Measurements from ENCODE around the gene ZBTB21.

Gene ZBTB21

GRCh38 chr21:42028766-42029425 lies 18.7 kb upstream of the ZBTB21 start:
- no peak for TF ChIP-seq CTCF (IDR thresholded peaks at IDR 0.05; ENCODE audit: borderline replicate concordance, control extremely low read depth, extremely low read depth, insufficient read depth, missing control alignments)
- in situ Hi-C loops (cut with MboI; ENCODE audit: low sequenced_read_pairs, unreplicated experiment): no loop called here
- DNase-seq (ENCODE audit: low spot score): no peak

GRCh38 chr21:42027822-42028765 lies 17.9 kb upstream of the ZBTB21 start:
- in situ Hi-C loops (cut with MboI; ENCODE audit: low sequenced_read_pairs, unreplicated experiment): no loop called here
- DNase-seq (ENCODE audit: low spot score): no peak
- no peak for TF ChIP-seq CTCF (IDR thresholded peaks at IDR 0.05; ENCODE audit: borderline replicate concordance, control extremely low read depth, extremely low read depth, insufficient read depth, missing control alignments)

- in situ Hi-C loops (cut with MboI; ENCODE audit: low sequenced_read_pairs, unreplicated experiment): no loop called here
- no peak for TF ChIP-seq CTCF (IDR thresholded peaks at IDR 0.05; ENCODE audit: borderline replicate concordance, control extremely low read depth, extremely low read depth, insufficient read depth, missing control alignments)
- DNase-seq (ENCODE audit: low spot score): no peak
These were observed 17.1 kb upstream of the ZBTB21 start for GRCh38 chr21:42027085-42027821.

GRCh38 chr21:42026082-42026435 lies 15.9 kb upstream of the ZBTB21 start:
- DNase-seq (ENCODE audit: low spot score): no peak
- no peak for TF ChIP-seq CTCF (IDR thresholded peaks at IDR 0.05; ENCODE audit: borderline replicate concordance, control extremely low read depth, extremely low read depth, insufficient read depth, missing control alignments)
- in situ Hi-C loops (cut with MboI; ENCODE audit: low sequenced_read_pairs, unreplicated experiment): no loop called here

- TF ChIP-seq CTCF (IDR thresholded peaks at IDR 0.05; ENCODE audit: borderline replicate concordance, control extremely low read depth, extremely low read depth, insufficient read depth, missing control alignments): no peak
- no peak for DNase-seq (ENCODE audit: low spot score)
- in situ Hi-C loops (cut with MboI; ENCODE audit: low sequenced_read_pairs, unreplicated experiment): no loop called here
These were observed 15.4 kb upstream of the ZBTB21 start for GRCh38 chr21:42025376-42026081.

- in situ Hi-C loops (cut with MboI; ENCODE audit: low sequenced_read_pairs, unreplicated experiment): no loop called here
- TF ChIP-seq CTCF (IDR thresholded peaks at IDR 0.05; ENCODE audit: borderline replicate concordance, control extremely low read depth, extremely low read depth, insufficient read depth, missing control alignments): no peak
- no peak for DNase-seq (ENCODE audit: low spot score)
These were observed 12.7 kb upstream of the ZBTB21 start for GRCh38 chr21:42022906-42023305.
